GM06990 (cell line): Measurements from ENCODE around the gene ZNF410.
"Not testable (repeated sequence)": the region's sequence is repeated elsewhere in the genome, so short reads cannot be mapped to it uniquely, and the experiment has no call there.

Experiments
- DNase-seq: peaks from one replicate; pipeline ENCODE4 v3.0.0-alpha.2; 2011; ENCODE audit not compliant: insufficient read length; ENCODE audit errors: extremely low read depth
- H3K27me3 ChIP-seq: replicated peaks from 2 replicates; pipeline ENCODE4 v1.6.0; 2011; ENCODE audit warnings: low read length; ENCODE audit not compliant: control insufficient read depth, insufficient read depth
- H3K36me3 ChIP-seq: 2 replicates; pipeline ENCODE4 v1.5.1; 2011; ENCODE audit warnings: low read length; ENCODE audit not compliant: control insufficient read depth, insufficient read depth
- H3K4me3 ChIP-seq: replicated peaks from 2 replicates; pipeline ENCODE4 v1.5.1; 2011; ENCODE audit warnings: low read depth, mild to moderate bottlenecking, control low read depth, low read length
- TF ChIP-seq, protein P1 (sequence below): IDR thresholded peaks from 2 replicates; pipeline ENCODE4 v1.5.1; 2011; ENCODE audit warnings: low read length, control low read depth, mild to moderate bottlenecking, inconsistent platforms; ENCODE audit not compliant: insufficient read depth, poor library complexity, severe bottlenecking

The ZNF410 gene

DNA sequence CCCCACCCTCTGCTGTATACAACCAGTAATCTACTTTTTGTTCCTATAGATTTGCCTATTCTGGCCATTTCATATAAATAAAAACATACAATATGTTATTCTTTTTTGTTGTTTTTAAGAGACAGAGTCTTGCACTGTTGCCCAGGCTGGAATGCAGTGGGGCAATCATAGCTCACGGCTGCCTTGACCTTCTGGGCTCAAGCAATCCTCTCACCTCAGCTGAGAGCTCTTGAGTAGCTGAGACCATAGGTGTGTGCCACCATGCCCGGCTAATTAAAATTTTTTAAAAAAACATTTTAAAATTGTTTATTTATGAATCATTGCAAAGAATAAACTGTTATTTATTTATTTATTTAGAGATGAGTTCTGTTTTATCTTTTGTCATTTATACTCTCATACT is 23.4 kb upstream of the ZNF410 start:
- no peaks in the 10 kb centered on the region for H3K36me3 ChIP-seq

DNA sequence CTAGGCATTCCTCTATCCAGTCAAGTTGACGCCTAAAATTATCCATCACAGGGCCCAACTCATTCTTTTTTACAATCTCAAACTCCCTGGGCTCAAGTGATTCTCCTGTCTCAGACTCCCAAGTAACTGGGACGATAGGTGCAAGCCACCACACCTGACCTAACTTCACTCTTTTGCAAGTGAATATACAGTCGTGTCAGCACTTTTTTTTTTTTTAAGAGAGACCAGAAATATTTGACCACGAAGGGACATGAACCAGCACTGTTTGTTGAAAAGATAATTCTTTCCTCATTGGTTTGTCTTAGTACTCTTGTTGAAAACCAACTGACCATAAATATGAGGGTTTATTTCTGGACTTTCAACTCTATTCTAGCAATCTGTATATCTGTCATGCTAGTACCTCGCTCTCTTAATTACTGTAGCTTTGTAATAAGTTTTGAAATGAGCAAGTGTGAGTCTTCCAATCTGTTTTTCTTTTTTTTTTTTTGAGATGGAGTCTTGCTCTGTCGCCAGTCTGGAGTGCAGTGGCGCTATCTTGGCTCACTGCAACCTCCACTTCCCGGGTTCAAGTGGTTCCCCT is 21.0 kb upstream of the ZNF410 start:
- no peak for DNase-seq
- Histone ChIP-seq H3K4me3 (no peak overlapping the region), H3K36me3 (no peaks in the 10 kb centered on the region), H3K27me3 (no peaks in the 10 kb centered on the region)
- TF ChIP-seq, protein P1, sequence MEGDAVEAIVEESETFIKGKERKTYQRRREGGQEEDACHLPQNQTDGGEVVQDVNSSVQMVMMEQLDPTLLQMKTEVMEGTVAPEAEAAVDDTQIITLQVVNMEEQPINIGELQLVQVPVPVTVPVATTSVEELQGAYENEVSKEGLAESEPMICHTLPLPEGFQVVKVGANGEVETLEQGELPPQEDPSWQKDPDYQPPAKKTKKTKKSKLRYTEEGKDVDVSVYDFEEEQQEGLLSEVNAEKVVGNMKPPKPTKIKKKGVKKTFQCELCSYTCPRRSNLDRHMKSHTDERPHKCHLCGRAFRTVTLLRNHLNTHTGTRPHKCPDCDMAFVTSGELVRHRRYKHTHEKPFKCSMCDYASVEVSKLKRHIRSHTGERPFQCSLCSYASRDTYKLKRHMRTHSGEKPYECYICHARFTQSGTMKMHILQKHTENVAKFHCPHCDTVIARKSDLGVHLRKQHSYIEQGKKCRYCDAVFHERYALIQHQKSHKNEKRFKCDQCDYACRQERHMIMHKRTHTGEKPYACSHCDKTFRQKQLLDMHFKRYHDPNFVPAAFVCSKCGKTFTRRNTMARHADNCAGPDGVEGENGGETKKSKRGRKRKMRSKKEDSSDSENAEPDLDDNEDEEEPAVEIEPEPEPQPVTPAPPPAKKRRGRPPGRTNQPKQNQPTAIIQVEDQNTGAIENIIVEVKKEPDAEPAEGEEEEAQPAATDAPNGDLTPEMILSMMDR, result no peak

More for the DNA sequence above, 23.4 kb upstream of the ZNF410 start:
- DNase-seq, result no peak
- no peaks in the 10 kb centered on the region for H3K27me3 ChIP-seq
- no peak overlapping the region for H3K4me3 ChIP-seq
- TF ChIP-seq, protein P1, result no peak

DNA sequence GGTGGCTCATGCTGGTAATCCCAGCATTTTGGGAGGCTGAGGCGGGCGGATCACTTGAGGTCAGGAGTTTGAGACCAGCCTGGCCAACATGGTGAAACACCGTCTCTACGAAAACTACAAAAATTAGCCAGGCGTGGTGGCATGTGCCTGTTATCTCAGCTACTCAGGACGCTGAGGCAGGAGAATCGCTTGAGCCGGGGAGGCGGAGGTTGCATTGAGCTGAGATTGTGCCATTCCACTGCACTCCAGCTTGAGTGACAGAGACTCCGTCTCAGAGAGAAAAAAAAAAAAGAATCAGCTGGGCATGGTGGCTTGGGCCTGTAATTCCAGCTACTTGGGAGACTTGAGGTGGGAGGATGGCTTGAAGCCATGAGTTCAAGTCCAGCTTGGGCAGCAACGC is 16.9 kb upstream of the ZNF410 start:
- H3K27me3 ChIP-seq, H3K4me3 ChIP-seq, DNase-seq, H3K36me3 ChIP-seq: not testable (repeated sequence)

DNA sequence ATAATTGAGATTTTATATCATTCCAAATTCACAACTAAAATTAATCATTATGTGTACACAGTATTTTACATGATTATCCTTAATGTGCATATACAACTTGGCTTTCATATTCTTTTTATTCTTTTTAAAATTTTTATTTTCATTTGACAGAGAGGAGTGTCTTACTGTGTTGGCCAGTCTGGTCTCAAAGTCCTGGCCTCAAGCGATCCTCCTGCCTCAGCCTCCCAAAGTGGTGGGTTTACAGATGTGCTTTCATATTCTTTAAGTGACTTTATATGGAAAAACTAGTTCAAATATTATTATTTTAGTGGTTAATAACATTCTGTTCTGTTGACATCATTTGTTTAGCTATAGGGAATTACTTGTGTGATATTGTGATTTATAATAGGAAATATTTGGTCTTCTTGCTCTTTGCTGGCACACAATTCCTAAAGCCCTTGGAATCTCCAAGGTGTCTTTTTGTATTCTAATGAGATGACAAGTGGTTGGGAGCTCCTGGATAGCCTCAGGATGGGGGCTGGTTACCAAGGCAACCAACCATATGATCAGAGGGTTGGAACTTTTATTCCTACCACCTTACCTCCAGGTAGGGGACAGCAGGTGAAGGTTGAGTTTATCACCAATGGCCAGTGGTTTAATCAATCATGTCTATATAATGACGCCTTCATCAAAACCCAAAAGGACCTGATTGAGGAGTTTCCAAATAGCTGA is 16.0 kb upstream of the ZNF410 start:
- Histone ChIP-seq H3K36me3 (no peaks in the 10 kb centered on the region), H3K4me3 (no peak overlapping the region)
- no peak for DNase-seq

DNA sequence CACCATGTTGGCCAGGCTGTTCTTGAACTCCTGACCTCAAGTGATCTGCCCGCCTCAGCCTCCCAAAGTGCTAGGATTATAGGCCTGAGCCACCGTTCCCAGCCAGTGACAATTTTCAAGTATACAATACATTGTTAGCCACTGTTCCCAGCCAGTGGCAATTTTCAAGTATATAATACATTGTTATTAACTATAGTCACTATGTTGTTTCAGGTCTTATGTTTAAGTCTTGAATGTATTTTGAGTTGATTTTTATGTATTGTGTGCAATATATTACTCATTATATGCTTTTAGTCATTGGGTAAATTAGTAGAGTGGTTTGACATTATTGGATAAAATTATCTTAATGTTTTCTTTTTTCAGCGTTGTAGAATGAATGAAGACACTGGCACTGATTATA is 13.0 kb upstream of the ZNF410 start:
- no peaks in the 10 kb centered on the region for H3K27me3 ChIP-seq
- TF ChIP-seq, protein P1, result no peak
- DNase-seq, result no peak
- H3K4me3 ChIP-seq, result no peak overlapping the region
- no peaks in the 10 kb centered on the region for H3K36me3 ChIP-seq

More for the DNA sequence above, 16.0 kb upstream of the ZNF410 start:
- no peaks in the 10 kb centered on the region for H3K27me3 ChIP-seq
- TF ChIP-seq, protein P1, result no peak

DNA sequence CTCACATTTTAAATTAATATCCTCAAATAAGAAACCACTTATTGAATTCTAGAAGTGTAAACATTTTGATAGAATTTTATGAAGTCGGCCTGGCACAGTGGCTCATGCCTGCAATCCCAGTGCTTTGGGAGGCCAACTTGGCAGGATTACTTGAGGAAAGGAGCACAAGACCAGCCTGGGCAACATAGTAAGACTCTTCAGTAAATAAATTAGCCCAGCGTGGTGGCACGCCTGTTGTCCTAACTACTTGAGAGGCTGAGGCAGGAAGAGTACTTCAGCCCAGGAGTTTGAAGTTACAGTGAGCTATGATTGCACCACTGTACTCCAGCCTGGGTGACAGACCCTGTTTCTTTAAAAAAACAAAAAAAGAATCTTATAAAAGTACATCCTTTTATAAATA is 8.9 kb upstream of the ZNF410 start:
- no peak overlapping the region for H3K4me3 ChIP-seq
- TF ChIP-seq, protein P1, result no peak
- DNase-seq, result no peak
- H3K36me3 ChIP-seq, result no peaks in the 10 kb centered on the region
- no peaks in the 10 kb centered on the region for H3K27me3 ChIP-seq
